Stimulated activated CD4-positive, alpha-beta T cell treated with anti-CD3 and anti-CD28 coated beads, Interleukin-15, amount 100 ng/mL, for 1 hour (primary cell): ENCODE data around the gene VAMP1.
"Not testable (repeated sequence)": the region's sequence is repeated elsewhere in the genome, so short reads cannot be mapped to it uniquely, and the experiment has no call there.

Experiments used
- DNase-seq, 2 donors: peaks; one replicate each; pipeline ENCODE4 v3.0.0-alpha.2; 2020; ENCODE audit warnings: low read depth in 1 of 2, low spot score in 1 of 2

The VAMP1 gene

DNA sequence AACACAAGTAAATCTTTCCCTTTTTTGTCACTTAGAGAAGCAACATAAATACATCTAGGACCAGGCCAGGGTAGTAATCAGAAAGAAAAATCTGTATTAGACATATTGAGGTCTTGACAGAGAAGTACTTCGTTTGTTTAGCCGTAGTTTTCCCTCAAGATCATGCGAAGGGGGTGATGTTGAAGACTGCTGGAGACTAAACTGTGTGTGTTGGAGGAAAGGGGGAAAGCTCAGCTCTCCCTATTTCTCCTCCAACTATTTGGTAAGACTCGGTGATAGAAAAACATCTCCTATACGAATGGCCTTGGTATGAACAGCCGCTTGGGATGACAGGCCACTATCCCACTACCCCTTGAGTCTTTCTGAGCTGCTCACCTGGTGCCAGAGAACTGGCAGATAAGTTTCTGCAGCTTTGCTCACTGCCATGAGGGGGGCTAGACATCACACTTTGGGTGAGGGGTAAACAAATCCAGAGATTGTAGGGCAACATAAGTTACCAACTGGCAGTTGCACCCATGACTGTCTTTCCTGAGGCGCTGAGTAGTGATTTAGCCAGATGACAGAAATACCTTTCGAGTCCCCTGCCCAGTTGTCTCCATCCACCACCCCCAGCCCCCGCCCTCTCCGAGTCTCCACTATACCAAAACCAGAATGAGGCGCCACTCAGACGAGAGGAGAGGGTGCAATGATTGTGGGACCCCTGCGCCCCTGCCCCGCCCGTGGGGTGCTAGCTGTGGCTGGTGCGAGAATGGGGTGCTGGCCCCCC is 685 bp downstream of the VAMP1 start:
- no peak for DNase-seq

DNA sequence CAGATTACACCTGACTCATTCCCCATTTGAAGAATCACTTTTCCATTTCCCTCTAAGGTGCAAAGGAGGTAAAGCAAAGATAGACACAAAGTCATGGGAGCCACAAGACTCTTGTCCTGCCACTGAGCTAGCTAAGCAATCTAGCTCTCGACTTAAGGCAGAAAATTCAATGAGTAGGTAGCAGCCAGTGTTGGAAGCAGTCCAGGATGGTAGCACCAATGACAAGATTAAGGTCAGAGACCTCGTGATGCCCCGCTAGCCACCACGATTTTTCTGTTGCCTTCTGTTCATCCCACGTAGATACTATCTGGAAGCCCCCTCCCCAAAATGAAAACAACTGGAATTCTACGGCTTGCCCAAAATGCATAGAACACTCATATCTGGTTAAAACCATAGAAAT is 1.4 kb downstream of the VAMP1 start:
- DNase-seq, result no peak

DNA sequence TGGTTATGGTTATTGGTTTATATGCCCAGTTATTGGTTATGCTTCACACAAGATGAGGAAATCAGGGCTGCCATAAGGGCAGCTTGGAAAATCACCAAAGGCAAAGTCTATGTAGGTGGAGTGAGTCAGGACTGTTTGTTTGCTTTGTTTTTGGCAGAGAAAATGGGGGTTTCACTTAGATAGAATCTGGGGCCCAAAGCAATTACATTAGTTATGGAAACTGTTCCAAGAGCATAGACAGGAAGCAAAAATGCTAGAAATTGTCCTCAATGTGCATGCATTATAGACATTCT is 2.2 kb downstream of the VAMP1 start:
- DNase-seq, result no peak

GRCh38 chr12:6467571-6468282 is 2.8 kb downstream of the VAMP1 start:
- not testable (repeated sequence) for DNase-seq

- DNase-seq, result not testable (repeated sequence)
Measured at GRCh38 chr12:6466751-6467150, 3.7 kb downstream of the VAMP1 start.

DNA sequence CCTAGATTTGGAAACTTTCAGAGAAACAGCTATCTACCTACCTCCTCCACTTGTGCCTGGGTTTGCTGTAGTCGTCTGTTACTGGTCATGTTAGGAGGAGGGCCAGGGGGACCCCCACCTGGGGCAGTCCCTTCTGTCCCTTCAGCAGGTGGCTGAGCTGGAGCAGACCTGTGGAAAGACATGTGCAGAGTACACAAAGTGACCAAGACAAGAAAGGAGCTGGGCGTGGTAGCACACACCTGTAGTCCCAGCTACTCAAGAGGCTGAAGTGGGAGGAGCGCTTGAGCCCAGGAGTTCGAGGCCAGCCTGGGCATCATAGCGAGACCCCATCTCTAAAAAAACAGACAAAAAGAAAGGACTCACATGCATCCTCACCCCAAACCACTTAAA is 4.3 kb downstream of the VAMP1 start:
- DNase-seq, result no peak

DNA sequence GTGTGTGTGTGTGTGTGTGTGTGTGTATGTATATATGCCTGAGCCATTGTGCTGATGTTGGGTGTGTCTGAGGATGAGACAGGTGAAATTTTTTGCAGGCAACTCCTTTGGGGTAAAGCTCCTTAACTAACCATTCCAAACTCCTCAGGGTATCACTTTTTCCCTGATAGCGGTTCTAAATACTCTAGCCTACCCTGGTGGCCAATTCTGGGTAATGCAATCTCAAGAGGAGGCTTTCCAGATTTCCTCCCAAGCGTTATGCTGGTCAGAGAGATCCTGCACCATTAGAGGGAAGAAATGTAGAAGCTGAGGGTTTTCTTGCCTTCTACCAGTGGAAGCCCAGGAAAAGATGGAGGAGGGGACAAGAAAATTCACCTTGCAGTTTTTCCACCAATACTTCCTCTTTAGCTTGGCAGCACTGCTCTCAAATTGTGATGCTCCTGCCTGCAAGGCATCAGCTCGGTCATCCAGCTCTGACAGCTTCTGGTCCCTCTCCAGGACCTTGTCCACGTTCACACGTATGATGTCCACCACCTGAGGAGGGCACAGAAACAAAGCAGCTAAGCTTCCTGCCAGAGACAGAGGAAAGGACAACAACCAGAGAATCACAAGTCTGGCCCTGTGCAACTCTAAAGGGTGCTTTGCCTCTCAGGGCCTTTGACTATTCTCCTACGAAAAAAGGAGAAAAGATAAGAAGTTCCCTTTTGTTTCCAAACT is 4.9 kb downstream of the VAMP1 start:
- no peak for DNase-seq

DNA sequence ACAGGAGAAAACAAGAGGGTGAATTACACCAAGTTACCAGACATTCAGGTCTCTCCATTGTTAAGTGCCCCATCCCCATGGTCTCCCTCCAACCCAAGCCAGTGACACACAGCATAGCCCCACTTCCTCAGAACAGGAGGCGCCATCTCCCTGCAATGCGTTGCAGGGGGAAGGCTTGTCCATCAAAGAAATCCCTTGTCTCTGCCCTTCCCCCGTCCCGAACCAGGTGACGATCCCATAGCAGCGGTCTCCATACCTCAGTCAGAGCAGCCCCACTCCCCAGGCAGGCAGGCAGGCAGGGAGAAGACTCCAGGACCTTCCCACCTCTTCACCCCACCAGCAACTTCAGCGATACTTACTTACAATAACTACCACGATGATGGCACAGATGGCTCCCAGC is 5.9 kb downstream of the VAMP1 start:
- no peak for DNase-seq

- DNase-seq, result no peak
Measured at GRCh38 chr12:6463858-6464257, 6.6 kb downstream of the VAMP1 start.

- no peak for DNase-seq
Measured at GRCh38 chr12:6463216-6463615, 7.3 kb downstream of the VAMP1 start.

DNA sequence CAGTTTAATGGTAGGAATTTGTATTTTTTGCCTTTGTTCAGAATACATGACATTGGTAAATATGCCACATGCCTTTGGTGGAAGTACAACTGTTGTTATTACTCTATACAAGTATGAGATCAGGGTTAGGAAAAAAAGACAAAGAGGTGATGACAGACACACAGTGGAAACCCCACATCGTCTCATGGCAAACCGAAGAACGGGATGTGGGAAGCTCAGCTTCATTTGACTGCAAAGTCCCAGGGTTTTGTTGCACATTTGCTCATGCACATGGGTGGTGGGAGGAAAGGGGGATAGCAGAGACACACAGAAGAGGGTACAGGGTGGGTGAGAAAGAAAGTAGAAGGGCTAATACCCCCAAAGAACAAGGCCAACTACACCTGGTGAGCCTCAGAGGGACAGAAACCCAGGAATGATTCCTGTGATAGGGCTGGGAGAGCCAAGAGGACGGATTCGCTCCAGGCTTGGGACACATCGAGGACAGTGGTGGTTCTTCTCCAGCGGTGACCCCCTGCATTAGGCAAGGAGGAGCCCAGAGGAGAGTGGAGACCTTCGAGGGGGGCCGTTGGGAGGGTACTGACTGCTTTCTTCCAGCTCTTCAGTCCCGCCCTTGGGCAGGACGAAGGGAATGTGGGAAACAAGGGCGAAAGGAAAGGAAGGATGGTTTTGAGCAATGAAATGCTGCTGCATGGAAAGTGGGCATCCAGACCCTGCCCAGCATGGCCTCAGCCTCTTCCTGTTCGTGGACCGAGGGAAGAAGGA is 8.1 kb downstream of the VAMP1 start:
- DNase-seq, result no peak

DNA sequence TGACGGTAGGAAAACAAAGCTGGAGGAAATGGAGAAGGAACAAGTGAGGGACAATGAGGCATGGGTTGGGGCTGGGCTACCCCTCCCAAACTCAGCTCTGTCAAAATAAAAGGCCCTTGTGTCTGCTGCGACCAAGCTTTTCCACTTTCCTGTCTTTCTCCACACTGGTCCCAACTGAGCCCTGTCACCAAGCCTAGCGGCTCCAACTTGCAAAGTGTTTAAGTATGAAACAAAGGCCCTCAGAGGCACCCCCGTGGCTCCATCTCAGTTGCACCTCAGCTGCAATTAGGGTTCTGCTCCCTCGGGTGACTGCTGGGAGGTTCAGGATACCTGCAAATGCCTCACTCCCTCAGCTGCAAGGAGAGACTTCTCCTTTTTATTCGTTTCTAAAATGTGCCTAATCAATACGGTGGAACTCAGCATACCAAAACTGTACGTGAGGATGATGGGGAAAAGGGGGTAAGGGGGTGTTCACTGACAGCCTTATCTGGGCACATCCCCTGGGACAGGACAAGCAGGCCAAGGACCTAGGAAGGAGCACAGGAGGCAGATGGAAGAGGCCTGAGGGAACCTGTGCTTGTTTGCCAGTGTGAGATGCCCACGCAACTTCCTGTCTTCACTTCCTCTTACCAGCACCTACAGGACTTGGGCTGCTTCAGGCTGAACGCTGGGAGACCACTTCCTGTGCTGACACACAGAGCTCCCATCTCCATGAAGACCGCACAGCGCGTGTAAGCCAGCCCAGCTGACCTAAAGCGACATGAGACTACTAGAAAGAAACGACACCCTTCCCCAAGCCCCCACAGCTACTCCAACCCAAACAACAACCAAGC is 8.9 kb downstream of the VAMP1 start:
- DNase-seq, result peak; percentile 45 to 62

- no peak for DNase-seq
Measured at GRCh38 chr12:6460751-6461371, 9.6 kb downstream of the VAMP1 start.

- DNase-seq, result no peak
Measured at GRCh38 chr12:6459004-6459337, 11.5 kb downstream of the VAMP1 start.

- DNase-seq, result no peak
Measured at GRCh38 chr12:6458281-6459003, 12.0 kb downstream of the VAMP1 start.

GRCh38 chr12:6457220-6457945 is 13.1 kb downstream of the VAMP1 start:
- no peak for DNase-seq

- DNase-seq, result no peak
Measured at GRCh38 chr12:6452944-6453630, 17.4 kb downstream of the VAMP1 start.

GRCh38 chr12:6452245-6452943 is 18.1 kb downstream of the VAMP1 start:
- DNase-seq, result no peak
